Keratinocyte (primary cell): ENCODE measurements around the gene TAF1A.

ENCODE experiments used
- CTCF ChIP-seq, 3 experiments: IDR thresholded peaks in 1 of 3; conservative IDR thresholded peaks in 1 of 3; optimal IDR thresholded peaks in 1 of 3; 2 replicates in 2 of 3; 3 replicates in 1 of 3; pipeline versions ENCODE3 to v1.5.1; 2011; ENCODE audit warnings: low read length in 3 of 3, mild to moderate bottlenecking in 3 of 3, moderate library complexity in 2 of 3, control low read depth in 1 of 3, inconsistent platforms in 1 of 3; ENCODE audit not compliant: insufficient read depth in 2 of 3; ENCODE audit errors: extremely low read depth in 1 of 3
- EZH2 ChIP-seq: IDR thresholded peaks from one replicate; pipeline ENCODE4 v1.6.1; 2012; ENCODE audit warnings: inconsistent platforms, mild to moderate bottlenecking, low read length, moderate library complexity

GRCh38 chr1:222610728-222611127 lies 21.0 kb upstream of the TAF1A start:
- TF ChIP-seq CTCF (optimal IDR thresholded peaks at IDR 0.05 in 1 of 3, IDR thresholded peaks at IDR 0.05 in 1 of 3, conservative IDR thresholded peaks at IDR 0.05 in 1 of 3; ENCODE audit: extremely low read depth in 1 of 3, insufficient read depth in 2 of 3, low read length in 3 of 3) (no peak), EZH2 (no peak)
